HEK293 (cell line): ENCODE results near the gene AFDN.

Source experiments
- CTCF ChIA-PET: fragments of 350-600 bp; formaldehyde crosslinking; extraction: SDS; loops from one replicate; lab custom pipeline; 2021; ENCODE audit warnings: antibody characterized with exemption; lab: Yijun Ruan, JAX
- POLR2A ChIA-PET: fragments of 300-600 bp; formaldehyde crosslinking; extraction: SDS; loops from one replicate; lab custom pipeline; 2020; ENCODE audit warnings: antibody characterized with exemption, inconsistent platforms; lab: Yijun Ruan, JAX
- H3K27ac ChIP-seq: fragments of 200-500 bp; sonication (Bioruptor generic); 2 replicates; pipeline ENCODE4 v1.5.1; 2014; ENCODE audit warnings: low read depth, low read length, control low read depth, inconsistent platforms; ENCODE audit errors: extremely low read depth
- H3K36me3 ChIP-seq, 2 experiments: fragments of 200-500 bp in 1 of 2; sonication (Bioruptor generic) in 1 of 2; 1 replicate in 1 of 2; 2 replicates in 1 of 2; pipeline ENCODE4 v1.5.1; 2014 to 2017; ENCODE audit warnings: inconsistent platforms in 2 of 2, low read length in 2 of 2; ENCODE audit not compliant: control insufficient read depth in 2 of 2, insufficient read depth in 1 of 2
- H3K4me1 ChIP-seq: fragments of 200-500 bp; sonication (Bioruptor generic); 2 replicates; pipeline ENCODE4 v1.5.1; 2014; ENCODE audit warnings: mild to moderate bottlenecking, low read length, inconsistent platforms; ENCODE audit not compliant: control insufficient read depth, insufficient read depth
- H3K4me3 ChIP-seq: 2 replicates; pipeline ENCODE4 v1.5.1; 2011; ENCODE audit warnings: low read depth, mild to moderate bottlenecking, control low read depth, low read length, moderate library complexity
- H3K9me3 ChIP-seq: fragments of 200-500 bp; sonication (Bioruptor generic); 2 replicates; pipeline ENCODE4 v1.5.1; 2014; ENCODE audit warnings: low read depth, low read length, inconsistent platforms; ENCODE audit not compliant: control insufficient read depth, insufficient read depth
- EGR2 ChIP-seq: fragments of 450-650 bp; formaldehyde crosslinking; IDR thresholded peaks from 2 replicates; pipeline ENCODE4 v1.5.1; 2016; ENCODE audit warnings: low read depth, missing biosample characterization, missing genetic modification characterization
- GLIS1 ChIP-seq: fragments of 450-650 bp; formaldehyde crosslinking; IDR thresholded peaks from 2 replicates; pipeline ENCODE4 v1.5.1; 2016; ENCODE audit warnings: missing biosample characterization, missing genetic modification characterization
- INSM2 ChIP-seq: fragments of 450-650 bp; formaldehyde crosslinking; IDR thresholded peaks from 2 replicates; pipeline ENCODE4 v1.5.1; 2016; ENCODE audit warnings: missing biosample characterization, missing genetic modification characterization
- KLF8 ChIP-seq: fragments of 450-650 bp; formaldehyde crosslinking; IDR thresholded peaks from 2 replicates; pipeline ENCODE4 v1.5.1; 2016; ENCODE audit warnings: missing biosample characterization, missing genetic modification characterization
- MYNN ChIP-seq: fragments of 450-650 bp; formaldehyde crosslinking; IDR thresholded peaks from 2 replicates; pipeline ENCODE4 v1.5.1; 2016; ENCODE audit warnings: missing biosample characterization, missing genetic modification characterization, borderline replicate concordance
- PRDM6 ChIP-seq: fragments of 450-650 bp; formaldehyde crosslinking; IDR thresholded peaks from 2 replicates; pipeline ENCODE4 v1.5.1; 2017; ENCODE audit warnings: missing biosample characterization, missing genetic modification characterization
- REPIN1 ChIP-seq: fragments of 450-650 bp; formaldehyde crosslinking; IDR thresholded peaks from 2 replicates; pipeline ENCODE4 v1.5.1; 2017; ENCODE audit warnings: missing biosample characterization, missing genetic modification characterization, low read depth
- SCRT1 ChIP-seq: fragments of 450-650 bp; formaldehyde crosslinking; IDR thresholded peaks from 2 replicates; pipeline ENCODE4 v1.5.1; 2016; ENCODE audit warnings: missing biosample characterization, missing genetic modification characterization, borderline replicate concordance
- SETDB1 ChIP-seq: IDR thresholded peaks from one replicate; pipeline ENCODE4 v1.6.1; 2017; ENCODE audit warnings: mild to moderate bottlenecking, low read length, moderate library complexity, mixed read lengths; ENCODE audit not compliant: insufficient read length
- TRIM28 ChIP-seq: IDR thresholded peaks from 2 replicates; pipeline ENCODE4 v1.6.1; 2011; ENCODE audit warnings: low read length, control low read depth, borderline replicate concordance
- ZFP37 ChIP-seq: fragments of 450-650 bp; formaldehyde crosslinking; IDR thresholded peaks from 2 replicates; pipeline ENCODE4 v1.5.1; 2016; ENCODE audit warnings: missing biosample characterization, missing genetic modification characterization
- ZIC2 ChIP-seq: fragments of 450-650 bp; formaldehyde crosslinking; IDR thresholded peaks from 2 replicates; pipeline ENCODE4 v1.5.1; 2016; ENCODE audit warnings: missing biosample characterization, missing genetic modification characterization
- ZNF10 ChIP-seq: fragments of 450-650 bp; formaldehyde crosslinking; IDR thresholded peaks from 2 replicates; pipeline ENCODE4 v1.5.1; 2017; ENCODE audit warnings: missing biosample characterization, missing genetic modification characterization
- ZNF146 ChIP-seq: fragments of 450-650 bp; formaldehyde crosslinking; IDR thresholded peaks from 2 replicates; pipeline ENCODE4 v1.5.1; 2016; ENCODE audit warnings: missing biosample characterization, missing genetic modification characterization
- ZNF175 ChIP-seq: fragments of 450-650 bp; formaldehyde crosslinking; IDR thresholded peaks from 2 replicates; pipeline ENCODE4 v1.5.1; 2016; ENCODE audit warnings: missing biosample characterization, missing genetic modification characterization
- ZNF2 ChIP-seq: fragments of 450-650 bp; formaldehyde crosslinking; IDR thresholded peaks from 2 replicates; pipeline ENCODE4 v1.5.1; 2016; ENCODE audit warnings: missing biosample characterization, missing genetic modification characterization
- ZNF211 ChIP-seq: fragments of 450-650 bp; formaldehyde crosslinking; IDR thresholded peaks from 2 replicates; pipeline ENCODE4 v1.5.1; 2016; ENCODE audit warnings: low read depth, missing biosample characterization, missing genetic modification characterization
- ZNF362 ChIP-seq: fragments of 450-650 bp; formaldehyde crosslinking; IDR thresholded peaks from 2 replicates; pipeline ENCODE4 v1.5.1; 2016; ENCODE audit warnings: missing biosample characterization, missing genetic modification characterization
- ZNF555 ChIP-seq: fragments of 450-650 bp; formaldehyde crosslinking; conservative IDR thresholded peaks from 2 replicates; pipeline ENCODE4 v1.5.1; 2017; ENCODE audit warnings: missing biosample characterization, mild to moderate bottlenecking, missing genetic modification characterization, inconsistent platforms
- ZNF792 ChIP-seq: fragments of 450-650 bp; formaldehyde crosslinking; IDR thresholded peaks from 2 replicates; pipeline ENCODE4 v1.5.1; 2016; ENCODE audit warnings: missing biosample characterization, missing genetic modification characterization

Gene AFDN

GRCh38 chr6:168009331-168009730, 182.6 kb downstream of the AFDN start (continued):
- TF ChIP-seq INSM2 (tag by site-specific recombination) (no peak), ZNF10 (tag by site-specific recombination) (no peak), ZNF175 (no peak), ZNF555 (tag by site-specific recombination) (no peak), ZIC2 (tag by site-specific recombination) (no peak), ZNF362 (tag by site-specific recombination) (no peak), ZNF146 (tag by site-specific recombination) (no peak), ZNF211 (tag by site-specific recombination) (no peak), KLF8 (tag by site-specific recombination) (no peak)
- TF ChIP-seq, all 188 proteins: peak for 0

- Histone ChIP-seq H3K36me3 (no peaks in the 10 kb centered on the region), H3K27ac (no peak overlapping the region), H3K4me3 (no peak overlapping the region), H3K4me1 (peaks cover 3% of the 10 kb centered on the region; the same call in 1 of the 2 replicates), H3K9me3 (no peaks in the 10 kb centered on the region)
- TF ChIP-seq ZFP37 (tag by site-specific recombination) (no peak), TRIM28 (0 out of 2 replicates have a peak, but pooled peaks have one; percentile 9), SETDB1 (peak; percentile 89)
- ChIA-PET CTCF (interaction anchor here (0.6 kb wide), 1 partner anchor 23 kb away, joined by 3 read pairs; no protein-coding TSS in a partner anchor), POLR2A (no interaction called here)
These were observed 184.6 kb downstream of the AFDN start for GRCh38 chr6:168011291-168011690.

- H3K4me3 ChIP-seq = no peak overlapping the region
- no peaks in the 10 kb centered on the region for H3K9me3 ChIP-seq
- peaks cover 3% of the 10 kb centered on the region; the same call in 1 of the 2 replicates for H3K4me1 ChIP-seq
- POLR2A ChIA-PET = no interaction called here
- no peaks in the 10 kb centered on the region for H3K36me3 ChIP-seq
- TF ChIP-seq SCRT1 (tag by site-specific recombination) (no peak), GLIS1 (tag by site-specific recombination) (no peak), EGR2 (tag by site-specific recombination) (no peak), ZNF792 (tag by site-specific recombination) (no peak), REPIN1 (no peak), ZNF2 (tag by site-specific recombination) (no peak), INSM2 (tag by site-specific recombination) (no peak), PRDM6 (no peak), MYNN (tag by site-specific recombination) (no peak)
- CTCF ChIA-PET = interaction anchor here (0.6 to 1.0 kb wide), 3 partner anchors 59 to 355 kb away, joined by 3 to 4 read pairs (median 3); no protein-coding TSS in a partner anchor
- H3K27ac ChIP-seq = no peak overlapping the region
These were observed 185.9 kb downstream of the AFDN start for GRCh38 chr6:168012431-168013249.
